ENCODE results near the gene MYEF2. TPM values are rescaled to one million over a fixed set of nuclear protein-coding genes. Genes with fewer than 3 reads are reported as not detected.
A peak's percentile ranks its signal among the peaks of the same experiment; 100 is the strongest.

The MYEF2 gene
- total RNA-seq, 1 experiment from 2014 or later, result 112 TPM

DNA sequence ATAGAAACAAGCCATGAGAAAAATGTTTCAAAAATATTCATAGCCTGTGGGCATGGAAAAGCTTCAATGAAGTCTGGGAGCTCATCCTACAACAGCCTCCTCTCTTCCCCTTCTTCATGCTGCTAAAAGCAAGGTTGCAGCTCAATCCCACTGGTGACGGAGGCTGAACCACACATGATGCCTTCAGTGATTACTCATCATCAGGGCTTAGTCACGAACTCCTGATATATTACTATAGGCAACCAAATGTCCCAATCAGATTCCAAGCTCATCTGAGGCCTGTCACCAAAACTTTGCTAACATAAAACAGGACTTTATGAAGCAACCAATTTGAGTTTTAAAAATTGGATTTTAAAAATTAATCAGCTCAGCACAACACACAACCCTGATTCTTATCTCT lies 81.3 kb downstream of the MYEF2 start:
- DNase-seq (ENCODE audit: low spot score), result no peak
- H3K9me3 ChIP-seq (ENCODE audit: low read depth, low read length, poor library complexity, severe bottlenecking), result no peaks in the 10 kb centered on the region
- CTCF ChIA-PET, result no interaction called here
- TF ChIP-seq, protein P1, sequence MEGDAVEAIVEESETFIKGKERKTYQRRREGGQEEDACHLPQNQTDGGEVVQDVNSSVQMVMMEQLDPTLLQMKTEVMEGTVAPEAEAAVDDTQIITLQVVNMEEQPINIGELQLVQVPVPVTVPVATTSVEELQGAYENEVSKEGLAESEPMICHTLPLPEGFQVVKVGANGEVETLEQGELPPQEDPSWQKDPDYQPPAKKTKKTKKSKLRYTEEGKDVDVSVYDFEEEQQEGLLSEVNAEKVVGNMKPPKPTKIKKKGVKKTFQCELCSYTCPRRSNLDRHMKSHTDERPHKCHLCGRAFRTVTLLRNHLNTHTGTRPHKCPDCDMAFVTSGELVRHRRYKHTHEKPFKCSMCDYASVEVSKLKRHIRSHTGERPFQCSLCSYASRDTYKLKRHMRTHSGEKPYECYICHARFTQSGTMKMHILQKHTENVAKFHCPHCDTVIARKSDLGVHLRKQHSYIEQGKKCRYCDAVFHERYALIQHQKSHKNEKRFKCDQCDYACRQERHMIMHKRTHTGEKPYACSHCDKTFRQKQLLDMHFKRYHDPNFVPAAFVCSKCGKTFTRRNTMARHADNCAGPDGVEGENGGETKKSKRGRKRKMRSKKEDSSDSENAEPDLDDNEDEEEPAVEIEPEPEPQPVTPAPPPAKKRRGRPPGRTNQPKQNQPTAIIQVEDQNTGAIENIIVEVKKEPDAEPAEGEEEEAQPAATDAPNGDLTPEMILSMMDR (conservative IDR thresholded peaks at IDR 0.05; ENCODE audit: low read depth, low read length), result no peak
- TF ChIP-seq EZH2 (IDR thresholded peaks at IDR 0.05; ENCODE audit: borderline replicate concordance, low read depth, low read length, poor library complexity, severe bottlenecking), result no peak
- H3K27me3 ChIP-seq (replicated peaks; ENCODE audit: insufficient read depth, low read depth, low read length, poor library complexity), result no peaks in the 10 kb centered on the region
- no TSS peak for BruUV-seq (replicated peaks)
- H3K27ac ChIP-seq (ENCODE audit: low read depth, low read length, poor library complexity, severe bottlenecking), result no peak overlapping the region
- H3K36me3 ChIP-seq (ENCODE audit: insufficient read depth, low read length, poor library complexity, severe bottlenecking), result no peaks in the 10 kb centered on the region
- no peak overlapping the region for H3K4me3 ChIP-seq (ENCODE audit: low read depth, low read length, poor library complexity, severe bottlenecking)
- POLR2A ChIA-PET (ENCODE audit: low non-redundant PET), result no interaction called here
- no peaks in the 10 kb centered on the region for H3K4me1 ChIP-seq (ENCODE audit: insufficient read depth, low read length, poor library complexity, severe bottlenecking)
- intact Hi-C loops (cut with micrococcal nuclease; ENCODE audit: unreplicated experiment), result no loop called here

DNA sequence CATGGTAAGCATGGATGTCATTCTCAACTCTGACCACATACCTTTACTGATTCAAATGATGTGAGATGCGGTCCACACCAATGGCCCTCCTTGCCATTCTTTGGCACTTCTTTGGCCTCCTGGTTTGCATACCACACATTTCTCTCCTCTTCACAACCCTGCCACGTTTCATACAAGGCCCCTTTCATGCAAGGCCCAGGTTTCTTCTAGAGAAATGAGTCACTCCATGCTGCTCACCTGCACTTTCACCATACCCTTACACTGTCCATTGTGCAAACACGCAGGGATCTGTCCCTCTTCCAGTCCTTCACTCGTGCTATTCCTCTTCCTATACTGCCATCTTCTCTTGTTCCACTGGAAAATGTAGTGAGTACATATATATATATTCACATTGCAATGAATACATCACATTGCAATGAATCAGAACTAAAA lies 81.7 kb downstream of the MYEF2 start:
- intact Hi-C loops (cut with micrococcal nuclease; ENCODE audit: unreplicated experiment), result no loop called here
- CTCF ChIA-PET, result no interaction called here

DNA sequence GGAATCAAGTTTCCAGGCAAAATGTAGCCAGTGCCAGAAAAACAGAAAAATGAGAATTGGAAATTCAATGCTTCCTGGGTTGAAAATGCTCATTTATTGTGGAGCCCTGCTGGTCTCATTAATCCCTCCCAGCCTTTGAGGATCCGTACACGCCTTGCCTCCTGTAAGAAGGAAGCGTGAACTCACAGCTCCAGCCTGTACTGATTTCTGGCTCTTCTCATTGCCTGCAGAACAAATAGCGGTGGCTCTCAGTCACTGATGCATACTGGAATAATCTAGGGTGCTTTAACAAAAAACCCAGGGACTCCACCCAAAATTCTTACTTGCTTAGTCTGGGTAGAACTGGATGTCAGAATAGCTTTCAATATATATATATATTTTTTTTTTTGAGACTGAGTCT lies 86.6 kb downstream of the MYEF2 start:
- Histone ChIP-seq H3K27ac (ENCODE audit: low read depth, low read length, poor library complexity, severe bottlenecking) (no peak overlapping the region), H3K9me3 (ENCODE audit: low read depth, low read length, poor library complexity, severe bottlenecking) (no peaks in the 10 kb centered on the region), H3K36me3 (ENCODE audit: insufficient read depth, low read length, poor library complexity, severe bottlenecking) (no peaks in the 10 kb centered on the region), H3K4me1 (ENCODE audit: insufficient read depth, low read length, poor library complexity, severe bottlenecking) (peaks cover 6% of the 10 kb centered on the region), H3K4me3 (ENCODE audit: low read depth, low read length, poor library complexity, severe bottlenecking) (no peak overlapping the region), H3K27me3 (replicated peaks; ENCODE audit: insufficient read depth, low read depth, low read length, poor library complexity) (no peaks in the 10 kb centered on the region)
- no TSS peak for BruUV-seq (replicated peaks)
- POLR2A ChIA-PET (ENCODE audit: low non-redundant PET), result no interaction called here
- CTCF ChIA-PET, result no interaction called here
- intact Hi-C loops (cut with micrococcal nuclease; ENCODE audit: unreplicated experiment), result no loop called here
- TF ChIP-seq, protein P1 (conservative IDR thresholded peaks at IDR 0.05; ENCODE audit: low read depth, low read length), result no peak
- TF ChIP-seq EZH2 (IDR thresholded peaks at IDR 0.05; ENCODE audit: borderline replicate concordance, low read depth, low read length, poor library complexity, severe bottlenecking), result no peak
- peak; percentile 31 for DNase-seq (ENCODE audit: low spot score)

More for the DNA sequence above, 81.7 kb downstream of the MYEF2 start:
- Histone ChIP-seq H3K36me3 (ENCODE audit: insufficient read depth, low read length, poor library complexity, severe bottlenecking) (no peaks in the 10 kb centered on the region), H3K27me3 (replicated peaks; ENCODE audit: insufficient read depth, low read depth, low read length, poor library complexity) (no peaks in the 10 kb centered on the region), H3K9me3 (ENCODE audit: low read depth, low read length, poor library complexity, severe bottlenecking) (no peaks in the 10 kb centered on the region), H3K4me1 (ENCODE audit: insufficient read depth, low read length, poor library complexity, severe bottlenecking) (peaks cover 2% of the 10 kb centered on the region), H3K4me3 (ENCODE audit: low read depth, low read length, poor library complexity, severe bottlenecking) (no peak overlapping the region), H3K27ac (ENCODE audit: low read depth, low read length, poor library complexity, severe bottlenecking) (no peak overlapping the region)
- TF ChIP-seq, protein P1 (conservative IDR thresholded peaks at IDR 0.05; ENCODE audit: low read depth, low read length), result no peak
- no TSS peak for BruUV-seq (replicated peaks)
- POLR2A ChIA-PET (ENCODE audit: low non-redundant PET), result no interaction called here
- no peak for DNase-seq (ENCODE audit: low spot score)
